ENCODE results near the gene DAP.

GRCh38 chr5:10660135-10660534 is 100.9 kb downstream of the DAP start:
- TF ChIP-seq SMAD3 (CRISPR knock-in tag; IDR thresholded peaks at IDR 0.05; ENCODE audit: borderline replicate concordance), result no peak
- TF ChIP-seq CTCF (IDR thresholded peaks at IDR 0.05), result no peak
- TF ChIP-seq ZNF138 (CRISPR knock-in tag; conservative IDR thresholded peaks at IDR 0.05), result no peak
- TF ChIP-seq GABPB1 (CRISPR knock-in tag; IDR thresholded peaks at IDR 0.05), result no peak
- TF ChIP-seq ZNF232 (CRISPR knock-in tag; IDR thresholded peaks at IDR 0.05), result no peak
- TF ChIP-seq HMGXB4 (CRISPR knock-in tag; IDR thresholded peaks at IDR 0.05), result no peak
- no peak for TF ChIP-seq MAX (CRISPR knock-in tag; IDR thresholded peaks at IDR 0.05)
- no peak for TF ChIP-seq USF1 (CRISPR knock-in tag; IDR thresholded peaks at IDR 0.05)
- no peak for TF ChIP-seq ZSCAN18 (CRISPR knock-in tag; IDR thresholded peaks at IDR 0.05)
- TF ChIP-seq STAT6 (CRISPR knock-in tag; conservative IDR thresholded peaks at IDR 0.05; ENCODE audit: low read depth), result no peak
- TF ChIP-seq ESRRA (CRISPR knock-in tag; IDR thresholded peaks at IDR 0.05; ENCODE audit: borderline replicate concordance), result no peak
- no peak for TF ChIP-seq CREB1 (CRISPR knock-in tag; IDR thresholded peaks at IDR 0.05)
- TF ChIP-seq ATF3 (CRISPR knock-in tag; conservative IDR thresholded peaks at IDR 0.05), result no peak
- no peak for TF ChIP-seq NR3C1 (CRISPR knock-in tag; conservative IDR thresholded peaks at IDR 0.05; ENCODE audit: low read depth)
